Stimulated activated CD8-positive, alpha-beta memory T cell treated with anti-CD3 and anti-CD28 coated beads, Interleukin-7, amount 100 ng/mL, for 4 hours (primary cell): Measurements from ENCODE around the gene TMUB1.
A peak's percentile ranks its signal among the peaks of the same experiment; 100 is the strongest.

Experiments
- DNase-seq, 2 donors: peaks; one replicate each; pipeline ENCODE4 v3.0.0-alpha.2; 2020; ENCODE audit warnings: low read depth in 2 of 2

Gene TMUB1, protein sequence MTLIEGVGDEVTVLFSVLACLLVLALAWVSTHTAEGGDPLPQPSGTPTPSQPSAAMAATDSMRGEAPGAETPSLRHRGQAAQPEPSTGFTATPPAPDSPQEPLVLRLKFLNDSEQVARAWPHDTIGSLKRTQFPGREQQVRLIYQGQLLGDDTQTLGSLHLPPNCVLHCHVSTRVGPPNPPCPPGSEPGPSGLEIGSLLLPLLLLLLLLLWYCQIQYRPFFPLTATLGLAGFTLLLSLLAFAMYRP

GRCh38 chr7:151083071-151083823 is at the start of gene TMUB1:
Gene TMUB1 (minus strand): TSS chr7:151083493. CDS start chr7:151082563, 930 bp downstream.
- peak; percentile 69 to 87 for DNase-seq

DNA sequence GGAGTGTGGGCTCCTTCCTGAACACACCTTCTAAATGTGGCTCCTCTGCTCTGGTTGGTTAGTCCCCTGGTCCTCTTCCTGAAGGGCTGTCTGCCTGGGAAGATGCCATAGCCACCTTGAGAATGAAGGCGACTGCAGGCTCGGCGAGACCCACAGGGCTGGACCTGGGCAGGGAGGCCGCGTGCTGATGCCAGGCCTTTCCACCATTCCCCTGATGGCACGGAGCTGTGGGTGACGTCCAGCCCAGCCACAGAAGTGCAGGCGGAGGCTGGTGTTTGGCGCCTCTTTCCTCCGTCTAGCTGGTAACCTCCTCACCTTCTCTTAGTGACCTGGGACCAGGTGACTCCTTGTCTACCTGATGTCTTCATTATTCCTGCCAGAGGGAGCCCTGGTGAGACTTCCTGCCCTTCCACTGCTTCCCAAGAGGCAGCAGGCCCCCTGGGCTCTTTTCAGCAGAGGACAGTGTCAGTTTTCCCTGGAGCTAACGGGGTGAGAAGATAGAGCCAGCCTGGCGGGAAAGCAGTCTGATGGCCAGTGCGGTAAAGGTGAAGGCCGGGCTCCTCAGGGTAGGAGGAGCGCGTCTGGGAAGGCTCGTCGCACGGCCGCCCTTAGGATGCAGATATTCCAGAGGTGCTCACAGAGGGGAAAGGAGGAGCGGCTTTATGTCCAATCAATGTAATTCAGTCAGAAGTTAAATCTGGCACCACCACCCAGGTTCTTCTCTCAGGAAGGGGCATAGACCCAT is 49.3 kb upstream of the TMUB1 start:
- no peak for DNase-seq

DNA sequence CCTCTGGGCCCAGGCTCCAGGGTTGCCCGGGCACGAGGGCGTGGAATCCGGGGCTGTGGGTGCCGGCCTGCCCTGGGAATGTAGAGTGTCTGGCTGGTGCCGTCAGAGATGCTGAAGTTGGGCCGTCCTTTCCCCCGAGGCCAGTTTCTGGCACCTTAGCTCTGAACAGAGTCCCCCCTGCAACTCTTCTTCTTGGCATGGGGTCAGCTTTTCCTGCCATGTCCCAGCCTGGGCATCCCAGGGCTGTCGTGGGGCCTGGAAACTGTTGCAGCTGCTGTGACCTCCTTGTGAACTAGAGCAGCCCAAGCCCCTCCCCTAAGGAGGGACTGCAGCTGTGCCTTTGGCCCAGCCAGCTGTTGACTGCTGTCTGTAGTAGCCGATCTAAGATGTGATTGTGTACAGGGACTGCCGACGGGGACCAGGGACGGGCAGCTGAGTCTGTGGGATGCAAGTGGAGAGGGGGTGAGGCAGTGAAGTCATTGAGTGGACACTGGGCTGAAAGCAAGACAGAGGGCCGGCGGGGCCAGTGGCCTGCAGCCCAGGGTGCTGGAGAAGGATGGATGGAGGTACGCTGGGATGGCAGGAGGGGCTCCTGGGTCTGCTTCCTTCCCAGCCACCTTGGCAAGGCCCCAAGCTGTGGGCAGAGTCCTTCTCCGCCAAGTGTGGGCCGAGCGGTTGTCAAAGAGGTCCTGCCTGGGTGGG is 48.5 kb upstream of the TMUB1 start:
- DNase-seq: no peak

DNA sequence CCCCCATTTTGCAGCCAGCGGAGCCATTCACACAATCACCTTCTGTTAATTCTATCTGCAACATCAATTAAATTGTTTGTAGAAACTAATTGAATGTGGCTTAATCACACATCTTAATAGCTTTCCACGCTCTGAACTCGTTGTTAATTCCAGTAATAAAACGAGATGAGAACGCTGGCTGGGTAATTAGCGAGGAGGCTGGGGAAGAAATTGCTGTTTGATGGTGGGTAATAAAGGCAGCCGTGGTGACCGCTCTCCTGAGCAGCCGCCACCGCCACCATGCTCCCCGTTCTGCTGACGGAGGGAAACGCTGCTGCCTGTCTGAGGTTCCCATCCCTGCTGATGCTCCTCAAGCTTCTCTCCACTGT is 47.9 kb upstream of the TMUB1 start:
- DNase-seq: no peak

DNA sequence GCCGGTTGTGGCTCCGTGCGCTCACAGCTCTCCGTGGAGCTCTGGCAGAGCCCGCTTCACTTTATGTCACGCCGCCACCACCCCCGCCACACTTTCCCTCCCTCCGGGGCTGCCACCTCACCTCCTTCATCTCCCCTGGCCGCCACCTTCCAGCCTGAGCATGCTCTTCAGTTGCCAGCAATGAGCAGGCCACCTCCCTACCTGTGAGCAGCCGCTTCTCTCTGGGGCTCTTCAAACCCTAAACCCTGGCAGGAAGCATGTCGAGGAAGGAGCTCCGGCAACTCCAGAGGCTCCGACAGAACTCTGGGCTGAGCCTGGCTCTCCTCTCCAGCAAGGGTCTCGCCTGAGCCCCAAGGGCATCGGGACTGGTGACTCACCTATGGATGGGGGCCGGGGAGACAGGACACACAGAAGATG is 47.5 kb upstream of the TMUB1 start:
- DNase-seq: no peak

DNA sequence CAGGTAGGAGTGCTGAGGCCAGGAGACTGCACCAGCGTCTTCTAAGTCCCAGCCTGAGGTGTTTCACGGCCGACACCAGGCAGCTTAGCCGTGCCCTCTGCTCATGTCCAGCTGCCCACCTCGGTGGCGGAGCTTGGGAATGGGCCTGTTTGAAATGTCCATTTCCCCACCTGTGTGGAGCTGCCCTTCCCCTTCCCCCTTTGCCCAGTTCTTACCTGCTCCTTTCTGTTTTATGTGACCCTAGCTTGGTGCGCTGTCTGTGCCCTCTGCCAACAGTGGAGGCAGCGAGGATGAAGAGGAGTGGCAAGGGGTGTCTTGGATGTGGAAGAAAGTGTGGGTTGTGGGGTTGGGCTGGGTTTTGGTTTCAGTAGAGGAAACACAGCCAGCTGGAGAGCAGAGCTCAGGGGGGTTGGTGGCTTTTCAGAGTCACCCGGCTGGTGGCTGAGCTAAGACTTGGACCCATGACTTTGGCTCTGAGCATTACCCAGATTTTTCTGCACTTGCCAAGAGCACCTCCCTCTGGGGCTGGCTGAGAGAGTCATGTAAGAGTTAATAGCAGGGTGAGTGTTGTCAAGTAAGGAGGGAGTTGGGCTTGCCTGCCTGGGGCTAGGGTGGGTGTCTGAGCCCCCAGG is 46.8 kb upstream of the TMUB1 start:
- no peak for DNase-seq

DNA sequence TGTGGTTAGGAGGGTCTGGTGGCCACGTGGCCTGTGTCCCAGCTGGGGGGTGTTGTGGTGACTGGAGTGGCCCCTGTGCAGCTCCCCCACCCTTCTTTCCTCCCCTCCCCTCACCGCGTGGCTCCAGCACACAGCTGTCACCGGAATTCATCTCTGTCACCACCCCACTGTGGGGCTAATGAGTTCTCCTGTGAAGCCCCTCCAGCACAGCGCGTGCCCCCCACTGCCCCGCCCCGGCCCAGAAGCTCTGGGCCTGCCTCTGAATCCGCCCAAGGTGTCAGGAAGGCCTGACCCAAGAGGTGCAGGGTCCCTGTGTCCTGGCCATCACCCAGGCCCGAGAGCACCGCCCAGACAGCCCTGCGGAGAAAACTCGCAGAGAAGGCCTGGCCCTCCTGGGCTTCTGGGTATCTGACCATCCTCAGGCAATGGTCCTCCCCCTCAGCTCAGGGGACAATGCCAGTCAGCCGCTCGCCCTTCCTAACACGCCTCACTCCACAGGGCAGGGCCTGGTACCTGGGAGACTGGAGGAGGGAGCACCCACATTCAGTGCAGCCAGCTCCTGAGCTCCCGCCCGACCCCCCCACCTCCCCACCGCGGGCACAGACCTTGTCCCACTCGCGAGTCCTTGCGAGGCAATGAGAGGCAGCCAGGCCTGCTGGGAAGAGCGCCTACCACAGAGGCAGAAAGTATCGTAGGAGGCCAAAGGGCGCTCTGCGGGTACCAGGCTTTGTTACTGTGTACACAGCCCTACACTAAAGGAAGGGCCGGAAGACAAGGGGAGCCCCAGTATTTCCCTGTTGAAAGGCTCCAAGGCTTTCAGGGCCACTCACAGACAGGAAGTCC is 46.0 kb upstream of the TMUB1 start:
- DNase-seq: no peak

GRCh38 chr7:151128716-151129115 is 45.4 kb upstream of the TMUB1 start:
- no peak for DNase-seq

- no peak for DNase-seq
Observed at GRCh38 chr7:151128144-151128543, 44.9 kb upstream of the TMUB1 start.

GRCh38 chr7:151126491-151127137 is 43.3 kb upstream of the TMUB1 start:
- DNase-seq: no peak

DNA sequence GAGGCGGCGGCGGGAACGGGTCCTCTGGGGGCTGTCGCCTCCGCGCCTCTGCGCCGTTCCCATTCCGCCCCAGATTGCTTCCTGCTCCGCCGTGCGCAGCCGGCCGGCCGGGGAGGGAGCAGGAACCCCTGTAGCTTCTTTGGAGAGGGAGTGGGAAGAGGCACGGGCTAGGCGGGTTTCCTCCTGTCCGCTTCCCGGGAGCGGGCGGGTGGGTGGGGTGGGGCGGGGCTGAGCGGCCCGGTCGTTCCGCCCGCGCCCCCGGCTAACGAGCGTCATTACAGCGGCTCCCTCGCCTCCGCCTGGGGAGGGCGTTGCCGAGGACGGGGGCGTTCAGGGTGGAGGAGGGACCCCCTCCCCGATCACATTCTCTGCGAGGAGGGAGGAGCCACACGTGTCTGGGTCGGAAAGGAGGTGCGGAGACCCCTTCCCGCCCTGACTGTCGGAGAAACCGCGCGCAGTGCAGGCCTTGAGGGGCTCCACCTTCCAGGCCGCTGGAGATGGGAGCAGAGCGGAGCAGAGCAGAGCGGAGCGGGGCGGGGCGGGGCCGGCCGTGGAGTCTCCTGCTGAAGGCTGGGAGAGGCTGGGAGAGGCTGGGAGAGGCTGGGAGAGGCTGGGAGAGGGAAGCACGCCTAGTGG is 42.7 kb upstream of the TMUB1 start:
- DNase-seq: no peak

- no peak for DNase-seq
Observed at GRCh38 chr7:151125470-151125845, 42.2 kb upstream of the TMUB1 start.

- no peak for DNase-seq
Observed at GRCh38 chr7:151124899-151125399, 41.7 kb upstream of the TMUB1 start.

DNA sequence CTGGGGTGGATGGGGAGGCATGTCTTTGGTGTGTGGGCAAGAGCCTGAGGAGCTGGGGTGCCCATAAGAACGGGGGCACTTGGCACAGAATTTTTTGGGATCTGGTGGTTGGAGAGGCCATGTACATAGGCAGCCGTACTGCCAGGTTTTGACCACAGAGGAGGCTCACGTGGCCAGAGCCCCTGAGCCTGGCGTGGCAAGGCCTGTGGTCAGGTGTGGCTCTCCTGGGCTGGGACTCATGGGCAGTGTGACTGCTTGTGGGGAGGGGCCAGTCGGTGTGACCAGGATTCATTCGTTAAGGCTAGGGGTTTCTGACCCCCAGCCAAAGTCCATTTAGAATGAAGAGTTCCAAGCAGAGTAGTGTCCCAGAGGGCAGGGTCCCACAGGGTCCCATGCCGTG is 41.2 kb upstream of the TMUB1 start:
- DNase-seq: no peak

DNA sequence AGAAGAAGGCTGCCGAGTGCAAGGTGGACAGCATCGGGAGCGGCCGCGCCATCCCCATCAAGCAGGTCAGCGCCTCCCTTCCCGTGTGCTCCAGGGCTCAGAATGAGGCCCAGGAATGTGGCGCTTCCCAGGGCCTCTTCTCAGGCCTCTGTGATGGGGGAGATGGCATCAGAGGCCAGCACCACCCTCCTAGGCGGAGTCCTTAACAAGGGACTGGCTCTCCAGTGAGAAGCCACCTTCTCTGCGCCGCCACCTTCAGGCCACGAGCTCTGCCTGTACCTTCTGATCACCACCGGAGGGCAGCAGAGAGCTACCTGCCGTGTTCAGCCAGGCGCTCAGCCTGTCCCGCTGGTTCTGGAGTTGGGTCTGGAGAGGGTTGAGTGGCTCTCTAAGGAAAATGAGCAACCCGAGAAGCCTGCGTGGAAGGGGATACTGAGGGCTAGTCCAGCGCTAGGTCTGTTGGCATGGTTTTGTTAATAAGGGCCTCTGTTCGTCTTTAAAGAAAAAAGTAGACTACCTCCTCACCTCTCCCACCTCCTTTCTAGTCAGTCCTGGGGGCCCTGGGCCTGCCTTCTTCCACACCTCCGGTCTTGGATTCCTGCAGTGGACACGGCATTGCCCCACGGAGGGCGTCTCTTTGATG is 40.6 kb upstream of the TMUB1 start:
- DNase-seq: peak; percentile 62 to 66

DNA sequence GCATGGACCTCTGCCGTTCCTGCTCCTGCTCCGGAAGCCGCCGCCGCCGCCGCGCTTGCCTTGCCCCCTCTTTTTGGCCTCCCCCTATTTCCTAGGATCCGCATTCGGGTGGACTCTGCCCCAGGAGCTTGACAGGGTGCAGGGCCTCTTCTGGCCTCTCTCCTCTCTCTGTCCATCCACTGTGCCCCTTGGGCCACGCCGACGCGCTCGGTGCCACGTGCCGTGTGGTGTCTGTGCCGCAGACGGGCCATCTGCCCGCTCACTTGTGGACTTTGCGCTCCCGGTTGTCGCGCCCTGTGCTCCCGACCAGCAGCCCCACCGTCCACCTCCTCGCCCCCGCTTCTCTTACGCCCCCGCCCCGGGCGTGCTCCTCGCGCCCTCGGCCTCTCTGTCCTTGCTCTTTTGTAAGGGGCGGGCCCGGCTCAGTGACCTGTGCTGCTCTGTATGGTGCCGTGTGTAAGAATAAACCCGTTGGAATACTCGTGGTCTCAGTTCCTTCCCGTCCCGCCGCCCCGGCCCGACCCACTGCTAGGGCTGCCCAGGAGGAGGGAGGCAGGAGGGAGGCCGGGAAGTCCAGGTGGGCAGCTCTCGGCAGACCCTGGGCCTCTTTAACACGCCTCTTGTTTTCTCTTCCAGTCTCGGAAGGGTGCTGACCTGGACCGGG is 40.0 kb upstream of the TMUB1 start:
- no peak for DNase-seq

DNA sequence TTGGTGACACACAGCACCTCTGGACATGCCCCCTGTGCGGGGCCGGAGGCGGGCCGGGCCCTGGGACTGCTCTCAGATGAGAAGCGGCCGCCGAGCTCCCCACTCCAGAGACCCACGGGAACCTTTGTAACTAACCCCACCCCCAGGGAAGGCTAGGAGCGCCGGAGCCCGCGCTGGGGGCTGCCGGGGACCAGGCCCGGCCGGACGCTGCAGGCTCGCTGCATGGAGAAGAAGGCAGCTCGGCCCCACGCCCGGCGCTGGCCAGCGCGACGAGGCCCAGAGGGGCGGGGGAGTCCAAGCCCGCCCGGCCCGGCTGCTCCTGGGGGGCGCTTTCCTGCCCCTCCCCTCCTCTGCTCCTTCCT is 39.5 kb upstream of the TMUB1 start:
- no peak for DNase-seq

DNA sequence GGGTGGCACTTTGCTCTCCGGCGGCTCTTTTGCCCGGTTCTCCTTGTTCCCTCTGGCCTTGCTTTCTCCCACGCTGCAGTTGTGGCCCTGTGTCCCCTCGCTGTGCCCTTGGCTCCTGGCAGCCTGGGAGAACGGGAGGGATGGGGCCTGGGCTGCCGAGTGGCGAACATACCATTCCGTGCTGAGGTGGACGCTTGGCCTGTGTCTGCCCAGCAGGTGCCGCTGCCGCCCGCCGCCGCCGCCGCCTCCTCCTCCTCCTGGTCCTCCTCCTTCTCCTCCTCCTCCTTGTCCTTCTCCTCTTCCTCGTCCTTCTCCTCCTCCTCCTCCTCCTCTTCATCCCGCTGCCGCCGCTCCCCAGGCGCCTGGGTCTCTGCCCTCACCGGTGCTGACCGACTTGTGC is 39.0 kb upstream of the TMUB1 start:
- no peak for DNase-seq
